ENCODE measurements around the gene REEP2.

- TF ChIP-seq EZH2 (IDR thresholded peaks at IDR 0.05; ENCODE audit: insufficient read depth, poor library complexity, severe bottlenecking): no peak
- no peak for TF ChIP-seq EZH2phosphoT487 (IDR thresholded peaks at IDR 0.05; ENCODE audit: insufficient read depth, low read depth)
Observed at GRCh38 chr5:138491284-138491648, 52.4 kb downstream of the REEP2 start.
